Liver (tissue), 3 donors: ENCODE data around the gene SUMO2.

ENCODE experiments used
- CTCF ChIP-seq: fragments of 150-350 bp; IDR thresholded peaks from 2 replicates; pipeline ENCODE4 v1.5.1; 2017; ENCODE audit warnings: improper control_type of control experiment, low read depth, low read length; ENCODE audit not compliant: missing input control
- GABPA ChIP-seq, 2 donors: IDR thresholded peaks in 1 of 2; conservative IDR thresholded peaks in 1 of 2; 2 replicates each; pipeline ENCODE4 v1.6.1; 2016; ENCODE audit warnings: antibody characterized with exemption in 2 of 2, mild to moderate bottlenecking in 1 of 2, moderate library complexity in 1 of 2
- MAX ChIP-seq: IDR thresholded peaks from 2 replicates; pipeline ENCODE4 v1.6.1; 2016; ENCODE audit warnings: antibody characterized with exemption
- RAD21 ChIP-seq, 2 donors: IDR thresholded peaks; 2 replicates each; pipeline ENCODE4 v1.6.1; 2016; ENCODE audit warnings: antibody characterized with exemption in 2 of 2, mild to moderate bottlenecking in 2 of 2
- RXRA ChIP-seq, 2 donors: IDR thresholded peaks; 2 replicates each; pipeline ENCODE4 v1.6.1; 2017 to 2018; ENCODE audit warnings: antibody characterized with exemption in 2 of 2, mild to moderate bottlenecking in 1 of 2
- SP1 ChIP-seq: IDR thresholded peaks from 2 replicates; pipeline ENCODE4 v1.6.1; 2018; ENCODE audit warnings: antibody characterized with exemption, mild to moderate bottlenecking
- TAF1 ChIP-seq: conservative IDR thresholded peaks from 2 replicates; pipeline ENCODE4 v1.6.1; 2016; ENCODE audit warnings: antibody characterized with exemption, mild to moderate bottlenecking
- YY1 ChIP-seq: IDR thresholded peaks from 2 replicates; pipeline ENCODE4 v1.6.1; 2016; ENCODE audit warnings: antibody characterized with exemption, mild to moderate bottlenecking
- ZBTB33 ChIP-seq: IDR thresholded peaks from 2 replicates; pipeline ENCODE4 v1.6.1; 2016; ENCODE audit warnings: antibody characterized with exemption
- donor health status: healthy.
- donor health status: healthy.

- TF ChIP-seq CTCF (no peak), YY1 (no peak), GABPA (IDR thresholded peaks at IDR 0.05 in 1 of 2, conservative IDR thresholded peaks at IDR 0.05 in 1 of 2) (no peak), MAX (no peak), TAF1 (no peak), RXRA (IDR thresholded peaks at IDR 0.05) (no peak), SP1 (no peak), ZBTB33 (no peak), RAD21 (IDR thresholded peaks at IDR 0.05) (no peak)
Observed at GRCh38 chr17:75225016-75225415, 42.3 kb upstream of the SUMO2 start.
